Muscle layer of duodenum (tissue), 2 donors: ENCODE results near the gene EDEM2.
"Not testable (repeated sequence)": the region's sequence is repeated elsewhere in the genome, so short reads cannot be mapped to it uniquely, and the experiment has no call there.

Source experiments
- H3K27ac ChIP-seq: one replicate; pipeline ENCODE4 v1.7.0; 2013; ENCODE audit warnings: mild to moderate bottlenecking, low read length
- H3K27me3 ChIP-seq: one replicate; pipeline ENCODE4 v1.7.0; 2013; ENCODE audit warnings: low read depth, mild to moderate bottlenecking, control low read depth, low read length
- H3K36me3 ChIP-seq, 2 donors: one replicate each; pipeline ENCODE4 v1.7.0; 2013; ENCODE audit warnings: low read length in 2 of 2, control low read depth in 1 of 2, mild to moderate bottlenecking in 1 of 2; ENCODE audit not compliant: insufficient read depth in 2 of 2, control insufficient read depth in 1 of 2
- H3K4me1 ChIP-seq, 2 donors: one replicate each; pipeline ENCODE4 v1.7.0; 2013; ENCODE audit warnings: low read length in 2 of 2, mild to moderate bottlenecking in 2 of 2, control low read depth in 1 of 2, moderate library complexity in 1 of 2; ENCODE audit not compliant: insufficient read depth in 2 of 2, control insufficient read depth in 1 of 2
- H3K4me3 ChIP-seq, 2 donors: one replicate each; pipeline ENCODE4 v1.7.0; 2013; ENCODE audit warnings: low read length in 2 of 2, low read depth in 1 of 2, mild to moderate bottlenecking in 1 of 2
- H3K9me3 ChIP-seq, 2 donors: one replicate each; pipeline ENCODE4 v1.7.0; 2013; ENCODE audit warnings: low read length in 2 of 2, control low read depth in 1 of 2, mild to moderate bottlenecking in 1 of 2; ENCODE audit not compliant: control insufficient read depth in 1 of 2
- donor health status: healthy.

Gene EDEM2

GRCh38 chr20:35079472-35080347 lies 67.4 kb downstream of the EDEM2 start:
- Histone ChIP-seq H3K9me3 (no peaks in the 10 kb centered on the region), H3K27ac (no peak overlapping the region), H3K36me3 (peaks cover 9 to 14% of the 10 kb centered on the region in 2 donors), H3K27me3 (no peaks in the 10 kb centered on the region), H3K4me1 (peaks cover 0 to 20% of the 10 kb centered on the region in 2 donors), H3K4me3 (no peak overlapping the region)

DNA sequence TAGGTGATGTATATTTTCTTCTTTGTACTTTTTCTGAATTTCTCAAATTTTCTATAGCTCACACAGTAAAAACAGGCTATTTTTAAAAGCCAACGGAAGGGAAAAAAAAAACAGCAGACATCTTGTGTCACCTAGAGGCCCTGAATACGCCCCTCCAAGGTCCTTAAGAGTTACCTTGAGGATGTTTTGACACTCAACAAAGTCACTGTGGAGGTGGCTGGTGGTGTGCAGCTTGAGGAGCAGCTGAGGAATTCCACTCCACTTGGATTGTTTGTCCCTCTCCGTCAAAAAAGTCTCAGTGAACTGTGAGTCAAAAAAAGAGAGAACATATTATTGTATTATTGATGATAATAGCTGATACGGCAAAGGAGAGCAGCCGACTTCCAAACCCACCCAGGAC lies 69.3 kb downstream of the EDEM2 start:
- Histone ChIP-seq H3K9me3 (no peaks in the 10 kb centered on the region), H3K36me3 (peaks cover 9 to 14% of the 10 kb centered on the region in 2 donors), H3K27ac (no peak overlapping the region), H3K4me1 (peaks cover 0 to 20% of the 10 kb centered on the region in 2 donors), H3K27me3 (no peaks in the 10 kb centered on the region), H3K4me3 (no peak overlapping the region)

DNA sequence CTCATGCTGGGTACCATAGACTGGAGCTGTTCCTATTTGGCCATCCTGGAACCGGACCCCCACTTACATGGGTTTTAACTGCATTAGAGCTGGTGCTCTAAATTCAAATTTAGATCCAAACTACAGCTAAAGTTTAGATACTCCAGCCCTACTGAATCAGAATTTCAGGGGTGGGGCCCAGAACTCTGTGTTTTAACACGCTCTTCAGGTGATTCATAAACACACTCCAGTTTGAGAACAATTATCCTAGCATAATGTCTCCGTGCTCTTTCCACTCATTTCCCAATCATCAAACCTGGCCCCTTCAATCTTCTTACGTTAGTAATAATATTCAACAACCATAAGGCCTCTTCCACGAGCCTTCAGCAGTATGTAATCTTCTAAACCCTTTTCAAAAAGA lies 69.8 kb downstream of the EDEM2 start:
- no peaks in the 10 kb centered on the region for H3K27me3 ChIP-seq
- peaks cover 0 to 20% of the 10 kb centered on the region in 2 donors for H3K4me1 ChIP-seq
- H3K4me3 ChIP-seq: no peak overlapping the region
- H3K27ac ChIP-seq: no peak overlapping the region
- no peaks in the 10 kb centered on the region for H3K9me3 ChIP-seq
- H3K36me3 ChIP-seq: peaks cover 9 to 14% of the 10 kb centered on the region in 2 donors

- not testable (repeated sequence) for H3K9me3 ChIP-seq, H3K4me1 ChIP-seq, H3K36me3 ChIP-seq, H3K4me3 ChIP-seq, H3K27ac ChIP-seq, H3K27me3 ChIP-seq
Observed at GRCh38 chr20:35071436-35072153, 75.5 kb downstream of the EDEM2 start.

DNA sequence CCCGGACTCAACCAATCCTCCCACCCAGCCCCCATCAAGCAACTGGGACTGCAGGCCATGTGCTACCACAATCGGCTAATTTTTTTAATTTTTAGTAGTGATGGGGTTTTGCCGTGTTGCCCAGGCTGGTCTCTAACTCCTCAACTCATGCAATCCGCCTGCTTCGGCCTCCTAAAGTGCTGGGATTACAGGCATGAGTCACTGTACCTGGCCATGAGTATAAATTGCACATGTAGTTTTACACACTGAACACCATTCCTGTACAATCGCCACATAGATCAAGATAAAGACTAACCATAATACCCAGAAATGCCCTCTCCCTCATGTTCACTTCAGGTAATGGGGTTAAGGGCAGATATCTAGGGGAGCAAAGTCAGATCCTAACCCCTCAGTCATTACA lies 80.9 kb downstream of the EDEM2 start:
- no peak overlapping the region for H3K4me3 ChIP-seq
- H3K27me3 ChIP-seq: no peaks in the 10 kb centered on the region
- H3K36me3 ChIP-seq: no peaks in the 10 kb centered on the region
- no peak overlapping the region for H3K27ac ChIP-seq
- no peaks in the 10 kb centered on the region for H3K9me3 ChIP-seq
- peaks cover 0 to 16% of the 10 kb centered on the region in 2 donors for H3K4me1 ChIP-seq
